Neural crest cell (in vitro differentiated cells): ENCODE results near the gene TLR5. TPM values are rescaled to one million over a fixed set of nuclear protein-coding genes. Genes with fewer than 3 reads are reported as not detected.
A peak's percentile ranks its signal among the peaks of the same experiment; 100 is the strongest.

Experiments
- DNase-seq: peaks from one replicate; pipeline ENCODE4 v3.0.0; 2021; ENCODE audit warnings: low read depth, mixed read lengths, low spot score
- H3K27ac Mint-ChIP-seq: one replicate; pipeline ENCODE4 v1.8.0; 2021; ENCODE audit warnings: mild to moderate bottlenecking, mixed read lengths; ENCODE audit not compliant: unreplicated experiment
- H3K27me3 Mint-ChIP-seq: 2 replicates; pipeline ENCODE4 v1.8.0; 2021; ENCODE audit warnings: low read depth, mild to moderate bottlenecking, mixed read lengths
- H3K36me3 Mint-ChIP-seq: 2 replicates; pipeline ENCODE4 v1.8.0; 2021; ENCODE audit warnings: low read depth, mild to moderate bottlenecking, mixed read lengths
- H3K4me1 Mint-ChIP-seq: 2 replicates; pipeline ENCODE4 v1.8.0; 2021; ENCODE audit warnings: mixed read lengths
- H3K4me3 Mint-ChIP-seq: one replicate; pipeline ENCODE4 v1.8.0; 2021; ENCODE audit warnings: mild to moderate bottlenecking, mixed read lengths
- H3K9me3 Mint-ChIP-seq: 2 replicates; pipeline ENCODE4 v1.8.0; 2021; ENCODE audit warnings: mixed read lengths
- total RNA-seq: library from RNA; stranded (reverse); gene quantifications from 2 replicates; pipeline ENCODE4 v1.2.1, GENCODE V29; 2021
- TF ChIP-seq, protein P1 (sequence below): fragments of 200-600 bp; sonication (generic); conservative IDR thresholded peaks from 2 replicates; pipeline ENCODE4 v1.5.0; 2021; ENCODE audit warnings: antibody characterized with exemption, mild to moderate bottlenecking

Gene TLR5
- total RNA-seq, 1 donor from 2014 or later, result 0.30 TPM

DNA sequence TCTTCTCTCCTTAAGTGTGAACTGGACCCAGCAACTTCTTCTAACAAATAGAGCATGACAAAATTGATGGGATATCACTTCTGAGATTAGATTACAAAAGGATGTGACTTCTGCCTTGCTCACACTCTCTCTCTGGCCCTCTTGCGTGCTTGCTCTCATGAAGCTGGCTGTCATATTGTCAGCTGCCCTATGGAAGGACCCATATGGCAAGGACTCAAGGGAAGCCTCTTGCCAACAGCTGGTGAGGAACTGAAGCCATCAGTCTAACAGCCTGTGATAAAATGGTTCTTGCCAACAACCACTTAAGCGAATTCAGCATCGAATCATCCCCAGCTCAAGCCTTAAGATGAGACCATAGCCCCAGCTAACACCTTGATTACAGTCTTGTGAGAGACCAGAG is 4.8 kb upstream of the TLR5 start:
- H3K9me3 Mint-ChIP-seq, result peaks cover 18% of the 10 kb centered on the region
- DNase-seq, result no peak
- no peak overlapping the region for H3K4me3 Mint-ChIP-seq
- H3K36me3 Mint-ChIP-seq, result no peaks in the 10 kb centered on the region
- peaks cover 20% of the 10 kb centered on the region for H3K27me3 Mint-ChIP-seq
- H3K4me1 Mint-ChIP-seq, result peaks cover 4% of the 10 kb centered on the region
- TF ChIP-seq, protein P1, sequence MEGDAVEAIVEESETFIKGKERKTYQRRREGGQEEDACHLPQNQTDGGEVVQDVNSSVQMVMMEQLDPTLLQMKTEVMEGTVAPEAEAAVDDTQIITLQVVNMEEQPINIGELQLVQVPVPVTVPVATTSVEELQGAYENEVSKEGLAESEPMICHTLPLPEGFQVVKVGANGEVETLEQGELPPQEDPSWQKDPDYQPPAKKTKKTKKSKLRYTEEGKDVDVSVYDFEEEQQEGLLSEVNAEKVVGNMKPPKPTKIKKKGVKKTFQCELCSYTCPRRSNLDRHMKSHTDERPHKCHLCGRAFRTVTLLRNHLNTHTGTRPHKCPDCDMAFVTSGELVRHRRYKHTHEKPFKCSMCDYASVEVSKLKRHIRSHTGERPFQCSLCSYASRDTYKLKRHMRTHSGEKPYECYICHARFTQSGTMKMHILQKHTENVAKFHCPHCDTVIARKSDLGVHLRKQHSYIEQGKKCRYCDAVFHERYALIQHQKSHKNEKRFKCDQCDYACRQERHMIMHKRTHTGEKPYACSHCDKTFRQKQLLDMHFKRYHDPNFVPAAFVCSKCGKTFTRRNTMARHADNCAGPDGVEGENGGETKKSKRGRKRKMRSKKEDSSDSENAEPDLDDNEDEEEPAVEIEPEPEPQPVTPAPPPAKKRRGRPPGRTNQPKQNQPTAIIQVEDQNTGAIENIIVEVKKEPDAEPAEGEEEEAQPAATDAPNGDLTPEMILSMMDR, result no peak
- no peak overlapping the region for H3K27ac Mint-ChIP-seq

DNA sequence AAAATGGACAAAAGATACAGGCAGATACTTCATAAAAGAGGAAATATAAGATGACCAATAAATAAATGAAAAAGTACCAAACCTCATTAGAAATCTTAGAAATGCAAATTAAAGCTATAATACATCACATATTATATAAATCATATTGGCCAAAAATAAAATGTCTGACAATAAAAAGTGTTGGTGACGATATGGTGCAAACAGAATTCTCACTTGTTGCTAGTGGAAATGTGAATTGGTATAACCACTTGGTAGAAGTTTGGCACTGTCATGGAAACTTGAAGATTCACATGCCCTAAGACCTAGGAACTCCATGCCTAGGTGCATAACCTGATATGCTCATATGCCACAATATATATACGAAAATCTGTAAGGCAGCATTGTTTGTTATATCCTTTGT is 4.4 kb upstream of the TLR5 start:
- H3K27me3 Mint-ChIP-seq, result peaks cover 20% of the 10 kb centered on the region
- TF ChIP-seq, protein P1, result no peak
- no peak overlapping the region for H3K27ac Mint-ChIP-seq
- H3K9me3 Mint-ChIP-seq, result peaks cover 18% of the 10 kb centered on the region
- H3K4me3 Mint-ChIP-seq, result no peak overlapping the region
- H3K36me3 Mint-ChIP-seq, result no peaks in the 10 kb centered on the region
- peaks cover 7% of the 10 kb centered on the region for H3K4me1 Mint-ChIP-seq
- DNase-seq, result no peak

DNA sequence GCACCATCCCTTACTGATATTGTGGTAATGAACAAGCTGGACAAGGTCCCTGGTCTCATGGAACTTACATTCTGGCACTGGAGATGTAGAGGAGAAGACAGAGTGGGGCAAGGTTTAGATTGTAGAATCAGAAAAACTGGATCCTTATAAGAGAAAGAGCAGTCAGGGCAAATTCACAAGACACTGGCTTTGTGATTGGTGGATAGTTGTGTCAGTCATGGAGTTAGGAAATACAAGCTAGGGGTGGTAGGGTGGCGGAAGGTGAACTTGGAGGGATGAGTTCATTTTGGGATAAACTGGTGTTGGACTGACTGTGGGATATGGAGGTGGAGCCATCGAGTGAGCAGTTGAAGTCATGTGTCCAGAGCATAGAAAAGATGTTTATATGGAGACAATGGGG is 3.7 kb upstream of the TLR5 start:
- H3K27me3 Mint-ChIP-seq, result peaks cover 20% of the 10 kb centered on the region
- H3K9me3 Mint-ChIP-seq, result peaks cover 18% of the 10 kb centered on the region
- DNase-seq, result no peak
- TF ChIP-seq, protein P1, result no peak
- no peak overlapping the region for H3K27ac Mint-ChIP-seq
- H3K4me1 Mint-ChIP-seq, result peaks cover 13% of the 10 kb centered on the region
- no peaks in the 10 kb centered on the region for H3K36me3 Mint-ChIP-seq
- no peak overlapping the region for H3K4me3 Mint-ChIP-seq

DNA sequence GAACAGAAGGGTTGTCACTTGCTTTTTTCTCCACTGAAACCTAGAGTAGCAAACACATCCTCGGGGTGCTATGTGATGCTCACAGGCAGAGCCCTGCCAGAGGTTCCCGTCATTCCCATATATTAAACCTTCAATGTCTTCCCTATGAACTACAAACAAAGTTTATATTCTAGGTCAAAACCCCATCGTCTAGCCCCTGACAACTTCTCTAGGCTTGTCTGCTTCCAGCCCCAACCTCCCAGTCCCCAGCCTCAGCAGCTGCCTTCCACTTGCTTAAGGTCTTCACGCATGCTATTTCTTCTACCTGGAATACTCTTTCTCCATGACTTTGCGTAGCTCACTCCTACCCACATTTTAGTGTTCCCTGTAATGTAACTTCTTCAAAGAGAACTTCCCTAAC is 1.9 kb upstream of the TLR5 start:
- Mint-ChIP-seq H3K36me3 (no peaks in the 10 kb centered on the region), H3K9me3 (peaks cover 18% of the 10 kb centered on the region), H3K4me3 (peak overlapping the region; percentile 64), H3K27me3 (peaks cover 20% of the 10 kb centered on the region), H3K27ac (no peak overlapping the region), H3K4me1 (peaks cover 21% of the 10 kb centered on the region)
- TF ChIP-seq, protein P1, result no peak
- DNase-seq, result no peak

DNA sequence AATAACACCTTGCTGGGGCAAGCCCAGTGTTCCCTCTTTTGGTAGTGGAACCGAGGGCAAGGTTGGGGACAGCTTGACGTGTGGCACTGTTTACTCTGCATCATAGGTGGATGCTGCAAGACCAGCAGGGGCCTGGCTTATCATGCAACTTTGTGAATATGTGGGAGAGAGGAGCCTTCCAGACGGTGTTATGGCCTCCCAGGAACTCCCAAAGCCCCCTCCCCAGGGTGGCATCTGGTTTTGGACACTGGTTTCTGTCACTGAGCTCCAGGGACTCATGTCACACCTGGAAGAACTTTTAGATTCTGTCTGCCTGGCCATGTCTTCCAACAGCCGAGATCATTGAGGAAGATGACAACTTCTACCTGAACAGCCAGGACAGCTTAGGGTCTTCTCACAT is 1.4 kb upstream of the TLR5 start:
- TF ChIP-seq, protein P1, result no peak
- Mint-ChIP-seq H3K4me3 (no peak overlapping the region), H3K4me1 (peaks cover 21% of the 10 kb centered on the region), H3K36me3 (no peaks in the 10 kb centered on the region), H3K27ac (no peak overlapping the region), H3K27me3 (peaks cover 20% of the 10 kb centered on the region), H3K9me3 (peaks cover 18% of the 10 kb centered on the region)
- no peak for DNase-seq
